Stimulated activated memory B cell treated with anti-CD40 and anti-IgM and Interleukin-4, amounts not matched to agents 10 μg/mL and 1 μg/mL and 100 μg/mL, for 72 hours (primary cell): ENCODE measurements around the gene PMIS2.

ENCODE experiments used
- ATAC-seq: fragments of 150-1000 bp; cut with Tn5 transposase; 2 replicates; pipeline ENCODE4 v1.10.0; 2021
- H3K27ac Mint-ChIP-seq: one replicate; pipeline ENCODE4 v1.8.0; 2022; ENCODE audit warnings: mild to moderate bottlenecking, mixed read lengths
- H3K27me3 Mint-ChIP-seq: one replicate; pipeline ENCODE4 v1.8.0; 2022; ENCODE audit warnings: mixed read lengths
- H3K36me3 Mint-ChIP-seq: one replicate; pipeline ENCODE4 v1.8.0; 2022; ENCODE audit warnings: mixed read lengths
- H3K4me1 Mint-ChIP-seq: one replicate; pipeline ENCODE4 v1.8.0; 2022; ENCODE audit warnings: mixed read lengths
- H3K4me3 Mint-ChIP-seq: one replicate; pipeline ENCODE4 v1.8.0; 2022; ENCODE audit warnings: mild to moderate bottlenecking, moderate library complexity, mixed read lengths
- H3K9me3 Mint-ChIP-seq: one replicate; pipeline ENCODE4 v1.8.0; 2022; ENCODE audit warnings: mixed read lengths

Gene PMIS2

DNA sequence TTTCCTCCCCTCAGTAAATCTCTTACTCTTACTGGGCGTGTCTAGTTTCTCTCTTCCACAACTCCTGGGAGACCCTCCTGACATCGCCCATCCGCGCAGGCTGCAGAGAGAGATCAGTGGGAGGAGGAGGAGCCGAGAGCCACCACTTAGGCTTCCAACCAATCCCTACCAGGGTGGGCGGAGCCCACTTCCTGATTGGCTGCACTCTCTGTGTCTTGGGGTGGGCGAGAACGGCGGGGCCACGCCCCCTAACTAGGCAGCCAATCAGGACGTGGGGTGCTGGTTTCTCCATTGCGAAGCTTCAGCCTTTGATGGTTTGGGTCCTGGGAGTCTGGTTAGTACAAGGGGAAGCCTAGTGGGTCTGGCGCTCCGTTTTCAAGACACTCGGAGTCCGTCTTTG lies at the start of gene PMIS2:
Gene PMIS2 (plus strand): TSS at position 326 of the 400 bp plus-strand sequence. CDS start 87 bp downstream, outside the sequence.
- Mint-ChIP-seq H3K4me1 (no peaks in the 10 kb centered on the region), H3K36me3 (no peaks in the 10 kb centered on the region), H3K4me3 (no peak within 1 kb of the TSS), H3K9me3 (no peaks in the 10 kb centered on the region), H3K27ac (no peak within 1 kb of the TSS), H3K27me3 (peaks cover 44% of the 10 kb centered on the region)
- ATAC-seq: no peak

DNA sequence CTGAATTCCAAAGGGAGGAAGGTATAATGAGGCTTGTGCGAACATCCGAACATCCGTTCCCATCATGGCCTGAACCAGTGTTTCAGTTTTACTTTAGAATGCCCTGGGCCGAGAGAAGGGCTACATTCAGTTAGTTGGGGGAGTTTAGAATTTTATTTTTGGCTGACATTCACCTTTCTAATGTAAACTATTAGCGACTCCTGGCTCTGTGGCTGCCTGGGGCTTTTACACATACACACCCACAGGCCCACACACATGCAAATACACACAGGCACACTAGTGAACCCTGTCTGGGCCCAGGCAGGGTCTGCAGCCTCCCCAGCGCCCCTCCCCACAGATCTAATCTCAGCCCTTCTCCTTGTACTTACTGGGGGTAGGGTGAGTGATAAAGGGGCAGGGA lies 46.7 kb upstream of the PMIS2 start:
- ATAC-seq: no peak
- Mint-ChIP-seq H3K36me3 (no peaks in the 10 kb centered on the region), H3K4me3 (no peak overlapping the region), H3K27me3 (no peaks in the 10 kb centered on the region), H3K9me3 (no peaks in the 10 kb centered on the region), H3K27ac (no peak overlapping the region), H3K4me1 (peaks cover 23% of the 10 kb centered on the region)

DNA sequence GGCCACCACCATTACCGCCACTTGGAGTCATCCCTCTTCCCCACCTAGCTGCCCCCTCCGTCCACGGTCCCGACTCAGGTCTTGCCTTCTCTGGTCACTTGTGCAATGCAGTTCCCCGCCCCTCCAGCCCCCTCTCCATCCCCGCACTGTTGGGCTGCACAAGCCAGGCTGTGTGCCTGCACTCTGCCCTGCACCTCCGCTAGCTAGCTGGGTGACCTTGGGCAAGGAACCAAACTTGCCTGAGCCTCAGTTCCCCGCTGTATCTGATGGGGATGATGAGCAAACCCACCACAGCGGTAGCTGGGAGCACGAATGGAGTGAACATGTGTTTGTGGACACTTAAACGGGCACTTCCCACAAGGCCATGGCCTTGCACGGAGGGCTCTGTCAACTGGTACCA lies 46.1 kb upstream of the PMIS2 start:
- Mint-ChIP-seq H3K27ac (no peak overlapping the region), H3K9me3 (no peaks in the 10 kb centered on the region), H3K36me3 (no peaks in the 10 kb centered on the region), H3K27me3 (no peaks in the 10 kb centered on the region), H3K4me1 (peaks cover 28% of the 10 kb centered on the region), H3K4me3 (no peak overlapping the region)
- ATAC-seq: no peak

DNA sequence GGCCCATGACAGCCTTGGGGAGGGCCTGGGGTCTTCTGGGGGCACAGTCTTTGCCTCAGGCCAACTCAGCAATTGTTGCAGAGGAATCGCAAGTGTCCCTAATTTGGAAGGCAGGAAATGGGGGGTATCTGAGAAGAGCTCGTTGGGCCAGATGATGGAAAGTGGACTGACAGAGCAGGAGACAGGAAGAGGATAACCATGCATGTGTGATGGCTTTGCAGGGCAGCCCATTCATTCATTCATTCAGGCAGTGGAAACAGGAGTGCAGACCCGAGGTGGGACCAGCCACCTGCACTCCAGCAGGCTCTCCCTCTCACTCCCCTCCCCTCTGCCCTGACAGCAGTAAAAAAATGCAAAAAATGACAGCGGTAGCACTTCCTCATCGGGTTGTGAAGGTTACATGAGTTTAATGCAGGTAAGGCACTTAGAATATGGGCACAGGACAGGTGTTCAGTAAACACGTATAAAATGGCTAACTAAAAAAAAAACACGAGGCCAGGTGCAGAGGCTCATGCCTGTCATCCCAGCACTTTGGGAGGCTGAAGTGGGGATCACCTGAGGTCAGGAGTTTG lies 45.5 kb upstream of the PMIS2 start:
- no peak for ATAC-seq
- Mint-ChIP-seq H3K27ac (no peak overlapping the region), H3K4me1 (peaks cover 29% of the 10 kb centered on the region)

DNA sequence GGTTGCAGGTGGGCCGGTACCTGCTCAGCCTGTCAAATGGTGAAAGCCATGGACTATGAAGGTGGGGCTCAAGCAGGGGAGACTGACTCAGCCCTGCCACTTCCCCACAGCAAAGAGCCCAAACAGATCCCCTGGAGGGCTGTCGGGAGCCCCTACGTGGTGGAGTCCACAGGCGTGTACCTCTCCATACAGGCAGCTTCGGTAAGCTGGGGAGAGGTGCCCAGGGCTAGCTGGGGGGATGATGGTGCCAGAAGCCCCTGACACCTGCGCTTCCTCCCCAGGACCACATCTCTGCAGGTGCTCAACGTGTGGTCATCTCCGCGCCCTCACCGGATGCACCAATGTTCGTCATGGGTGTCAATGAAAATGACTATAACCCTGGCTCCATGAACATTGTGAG lies 43.8 kb upstream of the PMIS2 start:
- no peaks in the 10 kb centered on the region for H3K27me3 Mint-ChIP-seq
- ATAC-seq: no peak
- no peak overlapping the region for H3K4me3 Mint-ChIP-seq
- H3K4me1 Mint-ChIP-seq: peaks cover 42% of the 10 kb centered on the region
- H3K9me3 Mint-ChIP-seq: no peaks in the 10 kb centered on the region
- peaks cover 5% of the 10 kb centered on the region for H3K36me3 Mint-ChIP-seq
- no peak overlapping the region for H3K27ac Mint-ChIP-seq

More for the DNA sequence above, 45.5 kb upstream of the PMIS2 start:
- Mint-ChIP-seq H3K4me3 (no peak overlapping the region), H3K9me3 (no peaks in the 10 kb centered on the region), H3K36me3 (no peaks in the 10 kb centered on the region), H3K27me3 (no peaks in the 10 kb centered on the region)

DNA sequence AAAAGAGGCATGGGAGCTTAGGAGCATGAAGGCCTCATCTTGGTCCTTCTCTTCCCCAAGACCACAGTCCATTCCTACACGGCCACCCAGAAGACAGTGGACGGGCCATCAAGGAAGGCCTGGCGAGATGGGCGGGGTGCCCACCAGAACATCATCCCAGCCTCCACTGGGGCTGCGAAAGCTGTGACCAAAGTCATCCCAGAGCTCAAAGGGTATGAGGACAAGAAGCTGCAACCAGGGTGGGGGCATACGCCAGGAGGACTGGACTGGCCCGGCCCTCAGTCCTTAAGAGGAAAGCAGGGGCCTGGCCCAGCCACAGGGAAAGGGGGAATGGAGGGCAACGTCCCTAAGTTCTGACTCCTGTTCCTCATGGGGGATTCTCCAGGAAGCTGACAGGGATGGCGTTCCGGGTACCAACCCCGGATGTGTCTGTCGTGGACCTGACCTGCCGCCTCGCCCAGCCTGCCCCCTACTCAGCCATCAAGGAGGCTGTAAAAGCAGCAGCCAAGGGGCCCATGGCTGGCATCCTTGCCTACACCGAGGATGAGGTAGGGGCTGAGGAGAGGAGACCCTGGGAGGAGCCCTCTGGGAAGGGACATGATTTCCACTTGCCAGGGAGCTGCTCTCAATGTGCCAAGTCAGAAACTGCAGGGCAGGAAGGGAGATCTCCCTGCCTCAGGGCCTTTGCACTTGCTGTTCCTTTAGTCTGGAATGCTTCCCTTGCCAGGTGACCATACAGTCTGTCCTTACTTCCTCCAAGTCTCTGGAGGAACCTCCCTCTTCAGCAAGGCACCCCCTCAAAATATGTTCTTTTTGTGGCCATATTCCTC lies 42.5 kb upstream of the PMIS2 start:
- Mint-ChIP-seq H3K9me3 (no peaks in the 10 kb centered on the region), H3K27me3 (no peaks in the 10 kb centered on the region), H3K4me1 (peaks cover 50% of the 10 kb centered on the region), H3K27ac (no peak overlapping the region), H3K4me3 (no peak overlapping the region), H3K36me3 (peaks cover 6% of the 10 kb centered on the region)
- ATAC-seq: no peak

DNA sequence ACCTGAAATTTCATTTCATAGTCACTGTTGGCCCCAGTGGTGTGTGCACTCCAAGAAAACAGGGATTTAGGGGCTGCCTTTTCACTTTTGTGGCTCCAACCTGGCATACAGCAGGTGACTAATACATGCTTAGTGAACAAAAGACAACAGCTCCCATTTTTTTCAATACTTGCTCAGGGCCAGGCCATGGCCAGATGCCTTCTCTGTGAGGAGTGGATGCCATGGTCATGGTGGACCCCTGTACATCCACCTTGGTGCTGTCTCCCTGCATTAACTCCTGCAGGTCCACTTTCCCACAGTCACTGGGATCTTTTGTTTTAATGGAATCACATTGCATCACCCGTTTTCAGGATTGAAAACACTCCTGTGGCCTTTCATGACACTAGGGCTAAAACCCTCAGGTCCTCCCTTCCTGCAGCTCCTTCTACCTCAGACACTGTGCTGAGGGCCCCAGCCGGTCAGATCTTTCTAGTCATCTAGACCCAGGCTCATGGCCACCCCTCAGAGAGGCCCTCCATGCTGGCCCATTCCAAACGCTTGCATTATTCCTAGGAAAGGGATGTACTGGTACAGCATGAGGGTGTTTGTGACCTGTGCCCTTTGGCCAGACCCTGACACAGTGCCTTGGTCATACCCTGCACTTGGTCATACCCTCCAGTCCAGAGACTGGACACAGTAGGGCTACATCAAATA lies 41.7 kb upstream of the PMIS2 start:
- no peaks in the 10 kb centered on the region for H3K9me3 Mint-ChIP-seq
- ATAC-seq: no peak
- peak overlapping the region; percentile 96 for H3K4me3 Mint-ChIP-seq
- peaks cover 57% of the 10 kb centered on the region for H3K4me1 Mint-ChIP-seq
- H3K27me3 Mint-ChIP-seq: no peaks in the 10 kb centered on the region
- peaks cover 9% of the 10 kb centered on the region for H3K36me3 Mint-ChIP-seq
- peak overlapping the region; percentile 94 for H3K27ac Mint-ChIP-seq

DNA sequence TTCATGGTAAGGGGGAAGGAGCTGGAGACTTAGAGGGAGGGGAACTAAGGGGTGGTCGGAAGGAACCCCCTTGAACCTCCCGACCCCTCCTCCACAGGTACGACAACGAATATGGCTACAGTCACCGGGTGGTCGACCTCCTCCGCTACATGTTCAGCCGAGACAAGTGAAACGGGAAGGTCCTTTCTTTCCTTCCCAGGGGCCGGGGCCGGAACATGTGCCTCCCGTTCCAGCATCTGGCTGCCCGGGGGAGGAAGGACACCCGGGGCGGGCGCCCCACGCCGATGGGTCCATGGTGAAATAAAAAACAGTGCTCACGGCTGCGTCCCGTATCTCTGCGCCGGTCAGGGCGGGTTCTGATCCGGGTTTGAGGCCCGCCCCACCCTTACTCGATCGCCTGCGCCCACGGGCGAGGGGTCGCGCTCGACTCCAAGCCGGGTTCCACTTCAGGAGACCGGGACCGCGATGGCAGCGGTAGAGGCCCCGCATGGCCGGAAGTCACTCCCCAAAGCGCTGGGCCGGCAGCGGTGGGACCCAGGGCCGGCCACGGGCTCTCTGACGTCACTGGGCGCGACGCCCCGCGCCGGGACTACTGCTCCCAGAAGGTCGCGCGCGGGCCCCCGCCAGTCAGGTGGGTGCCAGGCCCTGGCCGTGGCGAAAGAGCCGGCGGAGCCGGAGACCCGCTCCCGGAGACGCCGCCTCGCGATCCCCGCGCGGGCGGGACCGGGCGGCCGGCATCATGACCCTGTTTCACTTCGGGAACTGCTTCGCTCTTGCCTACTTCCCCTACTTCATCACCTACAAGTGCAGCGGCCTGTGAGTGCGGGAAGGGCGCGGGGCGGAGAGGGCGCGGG lies 40.7 kb upstream of the PMIS2 start, which contains the start of gene TMEM147:
Gene TMEM147 (plus strand): TSS at position 626 of the 854 bp plus-strand sequence. CDS start 114 bp downstream, at position 740.
- ATAC-seq: peak; percentile 96
- no peaks in the 10 kb centered on the region for H3K27me3 Mint-ChIP-seq
- no peaks in the 10 kb centered on the region for H3K9me3 Mint-ChIP-seq
- peak within 1 kb of the TSS; percentile 94 for H3K27ac Mint-ChIP-seq
- peak within 1 kb of the TSS; percentile 96 for H3K4me3 Mint-ChIP-seq
- peaks cover 12% of the 10 kb centered on the region for H3K36me3 Mint-ChIP-seq
- peaks cover 50% of the 10 kb centered on the region for H3K4me1 Mint-ChIP-seq

DNA sequence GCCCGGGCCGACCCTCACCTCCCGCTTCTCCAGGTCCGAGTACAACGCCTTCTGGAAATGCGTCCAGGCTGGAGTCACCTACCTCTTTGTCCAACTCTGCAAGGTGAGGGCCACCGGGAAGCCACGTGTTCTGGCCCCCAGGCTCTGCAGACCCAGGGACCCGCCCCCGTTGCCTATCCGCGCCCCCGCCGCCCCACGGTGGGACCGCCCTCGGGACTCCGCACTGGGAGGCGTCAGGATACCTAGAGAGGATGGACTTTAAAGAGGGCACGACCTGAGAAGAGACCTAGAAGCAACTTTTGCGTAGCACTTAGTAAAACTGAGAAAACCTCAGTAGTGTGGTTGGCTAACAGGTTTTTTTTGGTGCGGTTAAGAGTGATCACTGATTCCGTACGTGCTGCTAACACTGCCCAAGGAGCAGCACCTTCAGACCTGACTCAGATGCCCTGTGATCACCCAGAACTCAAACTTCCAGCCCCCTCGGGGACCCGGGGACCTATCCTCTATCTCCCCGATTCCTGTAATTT lies 40.1 kb upstream of the PMIS2 start:
- ATAC-seq: peak; percentile 74

DNA sequence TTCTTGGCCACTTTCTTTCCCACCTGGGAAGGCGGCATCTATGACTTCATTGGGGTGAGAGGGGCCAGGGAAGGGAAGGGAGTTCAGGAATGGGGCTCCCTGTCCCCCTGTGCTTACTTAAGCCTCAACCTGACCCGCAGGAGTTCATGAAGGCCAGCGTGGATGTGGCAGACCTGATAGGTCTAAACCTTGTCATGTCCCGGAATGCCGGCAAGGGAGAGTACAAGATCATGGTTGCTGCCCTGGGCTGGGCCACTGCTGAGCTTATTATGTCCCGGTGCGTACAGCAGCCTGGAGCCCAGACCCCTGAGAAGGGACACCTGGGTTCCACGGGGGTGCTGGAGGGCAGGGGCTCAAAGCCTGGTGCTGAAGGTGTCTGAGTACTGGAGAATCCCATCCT lies 39.4 kb upstream of the PMIS2 start:
- H3K4me1 Mint-ChIP-seq: peaks cover 42% of the 10 kb centered on the region

More for the DNA sequence above, 40.1 kb upstream of the PMIS2 start:
- Mint-ChIP-seq H3K9me3 (no peaks in the 10 kb centered on the region), H3K36me3 (peaks cover 19% of the 10 kb centered on the region), H3K4me1 (peaks cover 43% of the 10 kb centered on the region), H3K4me3 (peak overlapping the region; percentile 96), H3K27me3 (no peaks in the 10 kb centered on the region), H3K27ac (peak overlapping the region; percentile 94)

DNA sequence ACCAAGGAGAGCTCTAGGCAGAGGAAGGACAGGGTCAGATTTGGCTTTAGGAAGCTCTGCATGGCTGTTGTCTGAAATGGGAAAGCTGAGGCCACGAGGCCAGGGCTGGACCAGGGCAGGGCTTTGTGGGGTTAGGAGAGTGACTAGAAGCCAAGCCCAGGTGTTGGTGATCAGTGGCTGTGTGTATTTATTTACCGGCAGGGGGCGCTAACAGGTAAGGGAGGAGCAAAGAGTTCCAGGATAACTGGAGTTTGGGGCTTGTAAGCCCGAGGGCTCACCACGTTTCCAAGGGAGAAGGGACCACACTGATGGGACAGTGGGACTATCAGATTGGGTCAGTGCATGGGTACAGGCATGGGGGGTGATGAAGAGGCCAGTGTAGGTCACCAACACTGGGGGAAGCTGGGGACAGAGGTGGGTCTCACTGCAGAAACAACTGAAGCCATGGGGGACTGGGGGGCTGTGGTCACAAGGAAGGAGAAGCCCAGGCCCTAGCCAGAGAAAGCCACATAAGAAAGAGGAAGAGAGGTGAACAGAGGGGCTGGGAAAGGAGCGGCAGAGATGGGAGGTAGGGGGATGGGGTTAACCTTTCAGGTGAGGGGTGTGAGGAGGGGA lies 36.7 kb upstream of the PMIS2 start:
- no peaks in the 10 kb centered on the region for H3K9me3 Mint-ChIP-seq

More for the DNA sequence above, 39.4 kb upstream of the PMIS2 start:
- H3K27ac Mint-ChIP-seq: peak overlapping the region; percentile 94
- H3K36me3 Mint-ChIP-seq: peaks cover 22% of the 10 kb centered on the region
- peak overlapping the region; percentile 96 for H3K4me3 Mint-ChIP-seq
- no peaks in the 10 kb centered on the region for H3K9me3 Mint-ChIP-seq
- ATAC-seq: no peak
- H3K27me3 Mint-ChIP-seq: no peaks in the 10 kb centered on the region

DNA sequence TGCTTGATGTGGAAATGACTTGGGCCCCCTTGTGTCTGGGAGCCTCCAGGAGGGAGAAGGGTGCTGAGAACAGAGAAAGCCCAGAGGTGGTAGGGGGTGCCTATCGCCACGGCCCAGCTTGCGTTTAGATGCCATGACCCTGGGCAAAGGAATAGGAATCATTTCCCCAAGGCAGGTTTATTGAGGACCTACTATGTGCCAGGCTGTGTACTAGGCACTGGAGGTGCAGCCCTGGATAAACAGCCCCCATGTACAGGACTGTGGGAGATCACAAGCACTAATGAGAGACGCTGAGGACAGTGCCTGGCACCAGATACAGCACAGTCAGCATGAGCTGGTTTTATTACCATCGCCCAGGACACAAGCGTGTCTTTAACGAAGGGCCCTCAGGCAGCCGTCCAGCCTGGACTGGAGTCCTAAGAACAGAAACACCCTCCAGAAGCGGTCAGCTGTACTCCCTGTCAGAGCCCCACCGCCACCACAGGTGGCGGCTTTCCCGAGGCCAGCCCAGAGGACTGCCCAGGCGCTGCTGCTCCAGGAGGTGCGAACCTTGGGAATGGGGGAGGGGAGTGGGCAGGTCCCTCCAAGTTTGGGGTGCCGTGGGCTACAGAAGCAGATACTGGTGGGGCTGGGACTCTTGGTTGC lies 36.0 kb upstream of the PMIS2 start:
- peaks cover 22% of the 10 kb centered on the region for H3K36me3 Mint-ChIP-seq
- no peak overlapping the region for H3K27ac Mint-ChIP-seq
- no peaks in the 10 kb centered on the region for H3K9me3 Mint-ChIP-seq

More for the DNA sequence above, 36.7 kb upstream of the PMIS2 start:
- Mint-ChIP-seq H3K27me3 (no peaks in the 10 kb centered on the region), H3K4me1 (peaks cover 39% of the 10 kb centered on the region), H3K4me3 (no peak overlapping the region), H3K27ac (no peak overlapping the region), H3K36me3 (peaks cover 22% of the 10 kb centered on the region)
- ATAC-seq: no peak

DNA sequence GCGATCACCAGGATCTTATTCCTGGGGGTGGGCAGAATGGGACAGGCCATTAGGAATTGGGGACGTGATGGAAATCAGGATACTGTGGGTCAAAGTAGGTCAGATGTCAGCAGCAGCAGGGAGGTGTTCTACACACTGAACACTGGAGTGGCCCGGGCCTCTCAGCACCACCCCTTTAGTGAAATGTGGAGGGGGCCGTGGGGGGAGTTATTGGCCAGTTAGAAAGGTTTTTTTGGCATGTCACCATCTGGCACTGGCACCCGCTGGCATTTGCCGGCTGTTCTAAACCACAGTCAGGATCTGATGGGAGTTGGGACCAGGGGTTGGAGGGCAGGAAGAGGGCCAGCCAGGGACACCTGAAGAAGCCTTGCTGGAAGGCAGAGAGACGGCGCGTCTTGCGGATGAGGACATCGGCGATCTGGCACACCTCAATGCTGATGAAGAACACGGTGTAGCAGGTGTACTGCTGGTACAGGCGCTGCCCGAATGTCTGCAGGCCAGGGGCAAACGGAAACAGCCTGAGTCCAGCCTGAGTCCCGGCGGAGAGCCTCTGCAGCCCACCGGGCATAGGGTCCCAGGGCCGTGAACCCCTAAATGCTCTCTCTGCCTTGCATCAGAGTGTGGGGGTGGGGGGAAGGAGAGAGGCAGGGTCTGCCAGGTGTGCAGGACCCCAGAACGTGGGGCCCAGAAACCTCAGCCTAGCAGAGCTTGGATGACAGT lies 34.7 kb upstream of the PMIS2 start:
- Mint-ChIP-seq H3K27me3 (peaks cover 10% of the 10 kb centered on the region), H3K9me3 (no peaks in the 10 kb centered on the region), H3K4me1 (peaks cover 29% of the 10 kb centered on the region), H3K4me3 (no peak overlapping the region), H3K36me3 (peaks cover 22% of the 10 kb centered on the region), H3K27ac (no peak overlapping the region)
- no peak for ATAC-seq

More for the DNA sequence above, 36.0 kb upstream of the PMIS2 start:
- H3K4me3 Mint-ChIP-seq: no peak overlapping the region
- peaks cover 32% of the 10 kb centered on the region for H3K4me1 Mint-ChIP-seq
- ATAC-seq: no peak
- H3K27me3 Mint-ChIP-seq: no peaks in the 10 kb centered on the region
